ENCODE measurements around the gene ATP6V0E1.

The ATP6V0E1 gene

GRCh38 chr5:173004447-173004846, 20.9 kb downstream of the ATP6V0E1 start:
- peaks cover 95% of the 10 kb centered on the region for H3K79me2 ChIP-seq (ENCODE audit: insufficient read depth, low read length)
- no peaks in the 10 kb centered on the region for H3K9me2 ChIP-seq (replicated peaks; ENCODE audit: insufficient read depth, low read length)
- no peak overlapping the region for H2AFZ ChIP-seq (ENCODE audit: low read depth, low read length, severe bottlenecking)
- H3K4me2 ChIP-seq (ENCODE audit: low read depth, low read length, poor library complexity, severe bottlenecking): no peak overlapping the region
- no peak overlapping the region for H3K9ac ChIP-seq (ENCODE audit: low read length)
- H3K27me3 ChIP-seq (ENCODE audit: low read length): no peaks in the 10 kb centered on the region
- peaks cover 24% of the 10 kb centered on the region for H4K20me1 ChIP-seq (ENCODE audit: low read depth, low read length)
- H3K4me3 ChIP-seq (ENCODE audit: insufficient read depth, low read length, poor library complexity, severe bottlenecking): no peak overlapping the region
- no peaks in the 10 kb centered on the region; the same call in 1 of the 2 replicates for H3F3A ChIP-seq (ENCODE audit: insufficient read depth)
- H3K36me3 ChIP-seq (ENCODE audit: low read length): no peaks in the 10 kb centered on the region
- H3K27ac ChIP-seq (ENCODE audit: low read depth, low read length): no peak overlapping the region
- no peak for TF ChIP-seq CTCF (IDR thresholded peaks at IDR 0.05; ENCODE audit: insufficient read depth, low read length, poor library complexity, severe bottlenecking)
- no peak for TF ChIP-seq EZH2phosphoT487 (conservative IDR thresholded peaks at IDR 0.05; ENCODE audit: low read length)
- no peaks in the 10 kb centered on the region for H3K9me3 ChIP-seq (ENCODE audit: insufficient read depth, low read length)

GRCh38 chr5:173010021-173010420, 26.4 kb downstream of the ATP6V0E1 start:
- peaks cover 17% of the 10 kb centered on the region for H4K20me1 ChIP-seq (ENCODE audit: low read depth, low read length)
- H3K9me2 ChIP-seq (replicated peaks; ENCODE audit: insufficient read depth, low read length): no peaks in the 10 kb centered on the region
- H3K36me3 ChIP-seq (ENCODE audit: low read length): no peaks in the 10 kb centered on the region
- no peaks in the 10 kb centered on the region for H3K27me3 ChIP-seq (ENCODE audit: low read length)
- peaks cover 93% of the 10 kb centered on the region for H3K79me2 ChIP-seq (ENCODE audit: insufficient read depth, low read length)
- H3K9me3 ChIP-seq (ENCODE audit: insufficient read depth, low read length): no peaks in the 10 kb centered on the region
- peaks cover 3% of the 10 kb centered on the region for H3F3A ChIP-seq (ENCODE audit: insufficient read depth)
- H3K4me2 ChIP-seq (ENCODE audit: low read depth, low read length, poor library complexity, severe bottlenecking): no peak overlapping the region
- H3K27ac ChIP-seq (ENCODE audit: low read depth, low read length): no peak overlapping the region
- no peak for TF ChIP-seq CTCF (IDR thresholded peaks at IDR 0.05; ENCODE audit: insufficient read depth, low read length, poor library complexity, severe bottlenecking)
- TF ChIP-seq EZH2phosphoT487 (conservative IDR thresholded peaks at IDR 0.05; ENCODE audit: low read length): no peak
- H2AFZ ChIP-seq (ENCODE audit: low read depth, low read length, severe bottlenecking): no peak overlapping the region
- H3K4me3 ChIP-seq (ENCODE audit: insufficient read depth, low read length, poor library complexity, severe bottlenecking): no peak overlapping the region
- H3K9ac ChIP-seq (ENCODE audit: low read length): no peak overlapping the region

- no peak overlapping the region for H3K9ac ChIP-seq (ENCODE audit: low read length)
- no peaks in the 10 kb centered on the region for H3K27me3 ChIP-seq (ENCODE audit: low read length)
- TF ChIP-seq CTCF (IDR thresholded peaks at IDR 0.05; ENCODE audit: insufficient read depth, low read length, poor library complexity, severe bottlenecking): no peak
- TF ChIP-seq EZH2phosphoT487 (conservative IDR thresholded peaks at IDR 0.05; ENCODE audit: low read length): no peak
- H3K36me3 ChIP-seq (ENCODE audit: low read length): no peaks in the 10 kb centered on the region
- no peak overlapping the region for H2AFZ ChIP-seq (ENCODE audit: low read depth, low read length, severe bottlenecking)
- peaks cover 3% of the 10 kb centered on the region; the same call in 1 of the 2 replicates for H3F3A ChIP-seq (ENCODE audit: insufficient read depth)
- H3K79me2 ChIP-seq (ENCODE audit: insufficient read depth, low read length): peaks cover 93% of the 10 kb centered on the region
- H3K27ac ChIP-seq (ENCODE audit: low read depth, low read length): no peak overlapping the region
- H4K20me1 ChIP-seq (ENCODE audit: low read depth, low read length): peaks cover 14% of the 10 kb centered on the region
- no peaks in the 10 kb centered on the region for H3K9me2 ChIP-seq (replicated peaks; ENCODE audit: insufficient read depth, low read length)
- H3K4me2 ChIP-seq (ENCODE audit: low read depth, low read length, poor library complexity, severe bottlenecking): no peak overlapping the region
- no peak overlapping the region for H3K4me3 ChIP-seq (ENCODE audit: insufficient read depth, low read length, poor library complexity, severe bottlenecking)
- no peaks in the 10 kb centered on the region for H3K9me3 ChIP-seq (ENCODE audit: insufficient read depth, low read length)
These were observed 27.2 kb downstream of the ATP6V0E1 start for GRCh38 chr5:173010547-173011464.

All from SU-DHL-6 (cell line).